Measurements from ENCODE around the gene WDFY1. TPM values are rescaled to one million over a fixed set of nuclear protein-coding genes. Genes with fewer than 3 reads are reported as not detected.

WDFY1 gene
- total and polyA plus RNA-seq, 2 donors (not counting 1 experiment from before 2014, with no cell fraction given) = 28.8 to 76.0 TPM

- Mint-ChIP-seq H3K27ac (peak overlapping the region; percentile 65), H3K27me3 (no peaks in the 10 kb centered on the region), H3K4me1 (peaks cover 52% of the 10 kb centered on the region), H3K4me3 (peak overlapping the region; percentile 23), H3K9me3 (ENCODE audit: insufficient read depth) (peaks cover 6% of the 10 kb centered on the region)
- no peak for ATAC-seq (ENCODE audit: low read depth)
- H3K4me2 ChIP-seq (replicated peaks; ENCODE audit: low read depth, low read length, poor library complexity, severe bottlenecking) = peak overlapping the region; percentile 30
- no peak for DNase-seq
- H3K79me2 ChIP-seq (ENCODE audit: control insufficient read depth, insufficient read depth, low read length) = peaks cover 87% of the 10 kb centered on the region
- no peak overlapping the region for H3K4me3 ChIP-seq (ENCODE audit: control extremely low read depth in 1 of 5, extremely low read depth in 1 of 5, insufficient read depth in 1 of 5, low read depth in 2 of 5, low read length in 4 of 5)
- H3K36me3 ChIP-seq (replicated peaks in 1 of 2; ENCODE audit: control extremely low read depth in 1 of 2, control insufficient read depth in 1 of 2, extremely low read depth in 1 of 2, insufficient read depth in 2 of 2, low read length in 1 of 2) = no peaks in the 10 kb centered on the region
- H3K9ac ChIP-seq (ENCODE audit: low read length) = no peak overlapping the region
- intact Hi-C loops (cut with micrococcal nuclease) = no loop called here
- CTCF ChIA-PET = interaction anchor here (1.0 to 1.7 kb wide), 2 partner anchors 9 to 30 kb away, joined by 4 to 5 read pairs; no protein-coding TSS in a partner anchor
- TF ChIP-seq, protein P1, sequence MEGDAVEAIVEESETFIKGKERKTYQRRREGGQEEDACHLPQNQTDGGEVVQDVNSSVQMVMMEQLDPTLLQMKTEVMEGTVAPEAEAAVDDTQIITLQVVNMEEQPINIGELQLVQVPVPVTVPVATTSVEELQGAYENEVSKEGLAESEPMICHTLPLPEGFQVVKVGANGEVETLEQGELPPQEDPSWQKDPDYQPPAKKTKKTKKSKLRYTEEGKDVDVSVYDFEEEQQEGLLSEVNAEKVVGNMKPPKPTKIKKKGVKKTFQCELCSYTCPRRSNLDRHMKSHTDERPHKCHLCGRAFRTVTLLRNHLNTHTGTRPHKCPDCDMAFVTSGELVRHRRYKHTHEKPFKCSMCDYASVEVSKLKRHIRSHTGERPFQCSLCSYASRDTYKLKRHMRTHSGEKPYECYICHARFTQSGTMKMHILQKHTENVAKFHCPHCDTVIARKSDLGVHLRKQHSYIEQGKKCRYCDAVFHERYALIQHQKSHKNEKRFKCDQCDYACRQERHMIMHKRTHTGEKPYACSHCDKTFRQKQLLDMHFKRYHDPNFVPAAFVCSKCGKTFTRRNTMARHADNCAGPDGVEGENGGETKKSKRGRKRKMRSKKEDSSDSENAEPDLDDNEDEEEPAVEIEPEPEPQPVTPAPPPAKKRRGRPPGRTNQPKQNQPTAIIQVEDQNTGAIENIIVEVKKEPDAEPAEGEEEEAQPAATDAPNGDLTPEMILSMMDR (IDR thresholded peaks at IDR 0.05) = no peak
- TF ChIP-seq EZH2 (IDR thresholded peaks at IDR 0.05; ENCODE audit: borderline replicate concordance, insufficient read depth, low read depth, low read length, poor library complexity, severe bottlenecking) = no peak
- H3K27ac ChIP-seq (ENCODE audit: low read length in 2 of 2) = no peak overlapping the region
- H3K9me3 ChIP-seq (ENCODE audit: control extremely low read depth in 1 of 3, control insufficient read depth in 2 of 3, insufficient read depth in 1 of 3, low read length in 2 of 3) = peaks cover 0 to 8% (median 5%) of the 10 kb centered on the region in 3 donors
- 91% methylated on average over 19 of the region's 23 CpGs for WGBS (ENCODE audit: insufficient coverage)
- no peak overlapping the region for H2AFZ ChIP-seq (ENCODE audit: insufficient read depth, low read depth, low read length, poor library complexity, severe bottlenecking)
- no peaks in the 10 kb centered on the region for H3K27me3 ChIP-seq (replicated peaks in 1 of 4; ENCODE audit: control extremely low read depth in 1 of 4, control insufficient read depth in 3 of 4, insufficient read depth in 4 of 4, low read length in 3 of 4)
- POLR2A ChIA-PET = no interaction called here
- peaks cover 14 to 15% of the 10 kb centered on the region in 2 donors for H3K4me1 ChIP-seq (ENCODE audit: control insufficient read depth in 2 of 2, insufficient read depth in 2 of 2, low read length in 2 of 2)
- peaks cover 18% of the 10 kb centered on the region for H4K20me1 ChIP-seq (ENCODE audit: control insufficient read depth, insufficient read depth, low read length, poor library complexity, severe bottlenecking)
Measured at GRCh38 chr2:223930103-223930976, 14.8 kb downstream of the WDFY1 start.

- intact Hi-C loops (cut with micrococcal nuclease) = no loop called here
- ChIA-PET POLR2A (no interaction called here), CTCF (interaction anchor here (1.0 to 1.7 kb wide), 2 partner anchors 10 to 30 kb away, joined by 4 to 5 read pairs; no protein-coding TSS in a partner anchor)
- Histone ChIP-seq H3K9me3 (ENCODE audit: control extremely low read depth in 1 of 3, control insufficient read depth in 2 of 3, insufficient read depth in 1 of 3, low read length in 2 of 3) (peaks cover 0 to 8% (median 5%) of the 10 kb centered on the region in 3 donors), H3K79me2 (ENCODE audit: control insufficient read depth, insufficient read depth, low read length) (peaks cover 83% of the 10 kb centered on the region), H3K4me1 (ENCODE audit: control insufficient read depth in 2 of 2, insufficient read depth in 2 of 2, low read length in 2 of 2) (peaks cover 14 to 15% of the 10 kb centered on the region in 2 donors), H3K4me2 (replicated peaks; ENCODE audit: low read depth, low read length, poor library complexity, severe bottlenecking) (peak overlapping the region; percentile 30), H3K4me3 (ENCODE audit: control extremely low read depth in 1 of 5, extremely low read depth in 1 of 5, insufficient read depth in 1 of 5, low read depth in 2 of 5, low read length in 4 of 5) (no peak overlapping the region), H4K20me1 (ENCODE audit: control insufficient read depth, insufficient read depth, low read length, poor library complexity, severe bottlenecking) (peaks cover 12% of the 10 kb centered on the region), H3K36me3 (replicated peaks in 1 of 2; ENCODE audit: control extremely low read depth in 1 of 2, control insufficient read depth in 1 of 2, extremely low read depth in 1 of 2, insufficient read depth in 2 of 2, low read length in 1 of 2) (no peaks in the 10 kb centered on the region), H3K27me3 (replicated peaks in 1 of 4; ENCODE audit: control extremely low read depth in 1 of 4, control insufficient read depth in 3 of 4, insufficient read depth in 4 of 4, low read length in 3 of 4) (no peaks in the 10 kb centered on the region), H3K9ac (ENCODE audit: low read length) (no peak overlapping the region), H3K27ac (ENCODE audit: low read length in 2 of 2) (no peak overlapping the region), H2AFZ (ENCODE audit: insufficient read depth, low read depth, low read length, poor library complexity, severe bottlenecking) (no peak overlapping the region)
- DNase-seq (no peak), ATAC-seq (ENCODE audit: low read depth) (no peak)
- peaks cover 6% of the 10 kb centered on the region for H3K9me3 Mint-ChIP-seq (ENCODE audit: insufficient read depth)
- H3K4me3 Mint-ChIP-seq = peak overlapping the region; percentile 32
- peak overlapping the region; percentile 15 for H3K27ac Mint-ChIP-seq
- H3K4me1 Mint-ChIP-seq = peaks cover 45% of the 10 kb centered on the region
- TF ChIP-seq EZH2 (IDR thresholded peaks at IDR 0.05; ENCODE audit: borderline replicate concordance, insufficient read depth, low read depth, low read length, poor library complexity, severe bottlenecking) = no peak
- TF ChIP-seq, protein P1 (IDR thresholded peaks at IDR 0.05) = no peak
- no peaks in the 10 kb centered on the region for H3K27me3 Mint-ChIP-seq
- 8% methylated on average over 3 of the region's 4 CpGs for WGBS (ENCODE audit: insufficient coverage)
Measured at GRCh38 chr2:223929571-223930102, 15.5 kb downstream of the WDFY1 start.

All from B cell (primary cell).